NCI-H2171 treated with DMSO at 0.1 percent for 48 hours (cell line): ENCODE data around the gene WDFY1.

Experiments
- DNase-seq: peaks from one replicate; lab custom pipeline; 2025; lab: John Stamatoyannopoulos, UW

WDFY1 gene

GRCh38 chr2:223944703-223945531, at the start of gene WDFY1:
Gene WDFY1, minus strand, starts transcription at chr2:223945335. Its CDS starts 51 bp downstream, at chr2:223945284.
- peak; percentile 60 for DNase-seq

GRCh38 chr2:223994562-223995162, 49.5 kb upstream of the WDFY1 start:
- no peak for DNase-seq

- DNase-seq, result peak; percentile 29
Measured at GRCh38 chr2:223993634-223994232, 48.6 kb upstream of the WDFY1 start.

- no peak for DNase-seq
Measured at GRCh38 chr2:223991611-223992010, 46.5 kb upstream of the WDFY1 start.

GRCh38 chr2:223989856-223990232, 44.7 kb upstream of the WDFY1 start:
- no peak for DNase-seq

GRCh38 chr2:223989206-223989855, 44.2 kb upstream of the WDFY1 start:
- DNase-seq, result no peak

GRCh38 chr2:223981241-223981640, 36.1 kb upstream of the WDFY1 start:
- no peak for DNase-seq

GRCh38 chr2:223980803-223981202, 35.7 kb upstream of the WDFY1 start:
- DNase-seq, result no peak

GRCh38 chr2:223980397-223980735, 35.2 kb upstream of the WDFY1 start:
- DNase-seq, result no peak

GRCh38 chr2:223979730-223980396, 34.7 kb upstream of the WDFY1 start:
- DNase-seq, result no peak

GRCh38 chr2:223978451-223978850, 33.3 kb upstream of the WDFY1 start:
- no peak for DNase-seq

- DNase-seq, result no peak
Measured at GRCh38 chr2:223976635-223977226, 31.6 kb upstream of the WDFY1 start.

GRCh38 chr2:223973606-223974005, 28.5 kb upstream of the WDFY1 start:
- no peak for DNase-seq

- no peak for DNase-seq
Measured at GRCh38 chr2:223972656-223973102, 27.5 kb upstream of the WDFY1 start.

- no peak for DNase-seq
Measured at GRCh38 chr2:223971731-223972130, 26.6 kb upstream of the WDFY1 start.

GRCh38 chr2:223970343-223971128, 25.4 kb upstream of the WDFY1 start:
- peak; percentile 23 for DNase-seq

- no peak for DNase-seq
Measured at GRCh38 chr2:223969856-223970255, 24.7 kb upstream of the WDFY1 start.

- DNase-seq, result no peak
Measured at GRCh38 chr2:223969315-223969714, 24.2 kb upstream of the WDFY1 start.

GRCh38 chr2:223967981-223968380, 22.8 kb upstream of the WDFY1 start:
- no peak for DNase-seq

- DNase-seq, result no peak
Measured at GRCh38 chr2:223959688-223960087, 14.6 kb upstream of the WDFY1 start.
